Kidney (tissue), 14 donors: Measurements from ENCODE around the gene ZSWIM6. TPM values are rescaled to one million over a fixed set of nuclear protein-coding genes. Genes with fewer than 3 reads are reported as not detected.
A peak's percentile ranks its signal among the peaks of the same experiment; 100 is the strongest.

Experiments
- DNase-seq, 5 donors: peaks; one replicate each; pipeline ENCODE4 v3.0.0-alpha.2; 2013 to 2020
- FAIRE-seq: peaks from 2 replicates; lab custom pipeline; 2012; peaks lifted over from hg19 to GRCh38; lab: Jason Lieb, UNC
- H3K27ac ChIP-seq, 2 donors: one replicate each; pipeline ENCODE4 v1.7.0; 2013; ENCODE audit warnings: low read depth in 2 of 2, low read length in 2 of 2, inconsistent platforms in 1 of 2
- H3K27me3 ChIP-seq: one replicate; pipeline ENCODE4 v1.7.1; 2013; ENCODE audit warnings: low read length, inconsistent platforms; ENCODE audit not compliant: control insufficient read depth, insufficient read depth
- H3K36me3 ChIP-seq, 3 donors: one replicate each; pipeline versions ENCODE4 v1.7.0 to v1.7.1; 2013; ENCODE audit warnings: low read length in 3 of 3, control low read depth in 1 of 3, inconsistent platforms in 1 of 3; ENCODE audit not compliant: insufficient read depth in 3 of 3, control insufficient read depth in 2 of 3
- H3K4me1 ChIP-seq, 3 donors: one replicate each; pipeline versions ENCODE4 v1.7.0 to v1.7.1; 2013; ENCODE audit warnings: low read length in 3 of 3, inconsistent platforms in 1 of 3, low read depth in 1 of 3; ENCODE audit not compliant: control insufficient read depth in 2 of 3, insufficient read depth in 2 of 3
- H3K4me3 ChIP-seq, 3 donors: one replicate each; pipeline versions ENCODE4 v1.7.0 to v1.8.1; 2013; ENCODE audit warnings: low read length in 3 of 3, control low read depth in 1 of 3, inconsistent platforms in 1 of 3
- H3K9ac ChIP-seq, 3 donors: one replicate each; pipeline versions ENCODE4 v1.7.0 to v1.7.1; 2013; ENCODE audit warnings: low read length in 3 of 3, control low read depth in 1 of 3, inconsistent platforms in 1 of 3
- H3K9me3 ChIP-seq, 3 donors: one replicate each; pipeline versions ENCODE4 v1.7.0 to v1.7.1; 2013; ENCODE audit warnings: low read length in 3 of 3, control low read depth in 1 of 3, inconsistent platforms in 1 of 3; ENCODE audit not compliant: control insufficient read depth in 2 of 3, insufficient read depth in 1 of 3
- CTCF ChIP-seq: IDR thresholded peaks from 3 replicates; pipeline ENCODE4 v1.5.1; 2012; ENCODE audit warnings: mild to moderate bottlenecking, moderate library complexity, borderline replicate concordance; ENCODE audit not compliant: insufficient read depth; ENCODE audit errors: extremely low read depth
- intact Hi-C: fragments of 100-400 bp; cut with DNase I; formaldehyde crosslinking; loops from one replicate; pipeline ENCODE4 v1.11.1; 2022
- polyA plus RNA-seq: library from polyadenylated mRNA; stranded (reverse); fragments of 350-450 nt; fragmentation: Illumina TruSeq; extraction: RNeasy Lipid Tissue Mini Kit (QIAGEN cat#74804); gene quantifications from one replicate; pipeline ENCODE4 v1.2.3, GENCODE V29; 2014; ENCODE audit warnings: low read depth, low replicate concordance; ENCODE audit not compliant: insufficient read depth
- total RNA-seq: library from RNA; stranded (reverse); fragmentation: NEBNext Ultra II Directional; extraction: Animal tissue kit (Norgen Biotek cat#: 25700); gene quantifications from one replicate; pipeline ENCODE4 v1.2.1, GENCODE V29; 2021
- donor health status: control.
- donor health status: control.
- donor health status: control.
- donor health status: control.
- donor health status: control.
- donor health status: DM: yes; HTN: yes; CAD: no.
- donor health status: Normal renal cell carcinoma (clear cell type).

Gene ZSWIM6
- total and polyA plus RNA-seq, 2 donors from 2014 or later: 2.9 to 20.3 TPM

- Histone ChIP-seq H3K27ac (no peak overlapping the region), H3K4me3 (no peak overlapping the region), H3K4me1 (peaks cover 0 to 13% (median 8%) of the 10 kb centered on the region in 3 donors), H3K9me3 (no peaks in the 10 kb centered on the region), H3K27me3 (no peaks in the 10 kb centered on the region), H3K9ac (no peak overlapping the region), H3K36me3 (no peaks in the 10 kb centered on the region)
- intact Hi-C loops: no loop called here
- TF ChIP-seq CTCF: no peak
- DNase-seq: no peak
- peak; percentile 6 for FAIRE-seq
These were observed 128.4 kb downstream of the ZSWIM6 start for GRCh38 chr5:61460471-61460870.

GRCh38 chr5:61461417-61461816 is 129.4 kb downstream of the ZSWIM6 start:
- peaks cover 0 to 13% (median 8%) of the 10 kb centered on the region in 3 donors for H3K4me1 ChIP-seq
- H3K27me3 ChIP-seq: no peaks in the 10 kb centered on the region
- H3K9me3 ChIP-seq: no peaks in the 10 kb centered on the region
- no peak overlapping the region for H3K27ac ChIP-seq
- H3K4me3 ChIP-seq: no peak overlapping the region
- no peak for TF ChIP-seq CTCF
- no peaks in the 10 kb centered on the region for H3K36me3 ChIP-seq
- DNase-seq (peak in 2 of 5 donors; percentile 16 to 31), FAIRE-seq (no peak)
- no peak overlapping the region for H3K9ac ChIP-seq
- intact Hi-C loops: no loop called here

- Histone ChIP-seq H3K4me3 (no peak overlapping the region), H3K9me3 (no peaks in the 10 kb centered on the region), H3K4me1 (peaks cover 0 to 13% (median 8%) of the 10 kb centered on the region in 3 donors), H3K9ac (no peak overlapping the region), H3K27me3 (no peaks in the 10 kb centered on the region), H3K27ac (no peak overlapping the region), H3K36me3 (no peaks in the 10 kb centered on the region)
- no peak for DNase-seq
- intact Hi-C loops: no loop called here
- TF ChIP-seq CTCF: no peak
- no peak for FAIRE-seq
These were observed 129.9 kb downstream of the ZSWIM6 start for GRCh38 chr5:61461926-61462325.

GRCh38 chr5:61463596-61463995 is 131.5 kb downstream of the ZSWIM6 start:
- FAIRE-seq (no peak), DNase-seq (no peak)
- H3K36me3 ChIP-seq: no peaks in the 10 kb centered on the region
- peaks cover 4 to 17% (median 10%) of the 10 kb centered on the region in 3 donors for H3K4me1 ChIP-seq
- intact Hi-C loops: no loop called here
- no peaks in the 10 kb centered on the region for H3K9me3 ChIP-seq
- H3K4me3 ChIP-seq: no peak overlapping the region
- no peak for TF ChIP-seq CTCF
- no peak overlapping the region for H3K27ac ChIP-seq
- H3K9ac ChIP-seq: no peak overlapping the region
- H3K27me3 ChIP-seq: no peaks in the 10 kb centered on the region
